ENCODE data around the gene TAX1BP1. TPM values are rescaled to one million over a fixed set of nuclear protein-coding genes. Genes with fewer than 3 reads are reported as not detected.
"Not testable (repeated sequence)": the region's sequence is repeated elsewhere in the genome, so short reads cannot be mapped to it uniquely, and the experiment has no call there.

Gene TAX1BP1
- total RNA-seq, 1 experiment from 2014 or later = 95.9 TPM

DNA sequence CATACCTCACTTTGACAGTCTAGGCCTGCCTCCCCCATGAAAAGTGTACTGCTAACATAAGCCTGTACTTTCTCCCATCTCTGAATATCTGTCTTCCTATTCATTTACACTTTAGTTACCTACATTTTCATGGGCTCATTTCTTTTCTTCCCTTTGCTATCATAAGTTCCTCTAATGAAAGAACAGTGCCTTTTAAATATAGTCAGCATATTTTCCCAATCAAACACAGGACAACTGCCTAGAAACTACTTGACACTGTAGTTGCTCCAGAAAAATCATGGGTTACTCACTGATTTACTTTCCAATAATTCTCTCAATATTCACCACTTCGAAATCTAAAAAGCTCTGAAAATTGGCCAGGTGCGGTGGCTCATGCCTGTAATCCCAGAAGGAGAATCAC lies 2.8 kb upstream of the TAX1BP1 start:
- intact Hi-C loops (cut with micrococcal nuclease) = no loop called here
- H3K9me3 Mint-ChIP-seq (ENCODE audit: unreplicated experiment) = no peaks in the 10 kb centered on the region
- peaks cover 6% of the 10 kb centered on the region for H3K36me3 Mint-ChIP-seq (ENCODE audit: insufficient read depth, unreplicated experiment)
- no peaks in the 10 kb centered on the region for H3K27me3 Mint-ChIP-seq (ENCODE audit: insufficient read depth, unreplicated experiment)
- peaks cover 13% of the 10 kb centered on the region for H3K4me1 Mint-ChIP-seq (ENCODE audit: insufficient read depth, unreplicated experiment)
- no peak overlapping the region for H3K27ac Mint-ChIP-seq (ENCODE audit: low read depth, unreplicated experiment)
- no TSS peak for BruUV-seq (replicated peaks)
- no peak for TF ChIP-seq CTCF (IDR thresholded peaks at IDR 0.05; ENCODE audit: unreplicated experiment)
- no peak for DNase-seq (ENCODE audit: unreplicated experiment)
- POLR2A ChIA-PET = interaction anchor here (1.1 to 1.2 kb wide), 2 partner anchors 90 to 95 kb away, joined by 3 to 4 read pairs; no protein-coding TSS in a partner anchor
- H3K4me3 Mint-ChIP-seq (ENCODE audit: unreplicated experiment) = no peak overlapping the region
- CTCF ChIA-PET = no interaction called here

- H3K36me3 Mint-ChIP-seq (ENCODE audit: insufficient read depth, unreplicated experiment) = peaks cover 6% of the 10 kb centered on the region
- intact Hi-C loops (cut with micrococcal nuclease) = no loop called here
- no peak for DNase-seq (ENCODE audit: unreplicated experiment)
- H3K27ac Mint-ChIP-seq (ENCODE audit: low read depth, unreplicated experiment) = no peak overlapping the region
- TF ChIP-seq CTCF (IDR thresholded peaks at IDR 0.05; ENCODE audit: unreplicated experiment) = no peak
- POLR2A ChIA-PET = no interaction called here
- no TSS peak for BruUV-seq (replicated peaks)
- H3K4me3 Mint-ChIP-seq (ENCODE audit: unreplicated experiment) = no peak overlapping the region
- H3K27me3 Mint-ChIP-seq (ENCODE audit: insufficient read depth, unreplicated experiment) = no peaks in the 10 kb centered on the region
- peaks cover 18% of the 10 kb centered on the region for H3K4me1 Mint-ChIP-seq (ENCODE audit: insufficient read depth, unreplicated experiment)
- CTCF ChIA-PET = interaction anchor here (0.6 kb wide), 1 partner anchor 14 kb away, joined by 3 read pairs; no protein-coding TSS in a partner anchor
- no peaks in the 10 kb centered on the region for H3K9me3 Mint-ChIP-seq (ENCODE audit: unreplicated experiment)
Observed at GRCh38 chr7:27737616-27738015, 2.3 kb upstream of the TAX1BP1 start.

DNA sequence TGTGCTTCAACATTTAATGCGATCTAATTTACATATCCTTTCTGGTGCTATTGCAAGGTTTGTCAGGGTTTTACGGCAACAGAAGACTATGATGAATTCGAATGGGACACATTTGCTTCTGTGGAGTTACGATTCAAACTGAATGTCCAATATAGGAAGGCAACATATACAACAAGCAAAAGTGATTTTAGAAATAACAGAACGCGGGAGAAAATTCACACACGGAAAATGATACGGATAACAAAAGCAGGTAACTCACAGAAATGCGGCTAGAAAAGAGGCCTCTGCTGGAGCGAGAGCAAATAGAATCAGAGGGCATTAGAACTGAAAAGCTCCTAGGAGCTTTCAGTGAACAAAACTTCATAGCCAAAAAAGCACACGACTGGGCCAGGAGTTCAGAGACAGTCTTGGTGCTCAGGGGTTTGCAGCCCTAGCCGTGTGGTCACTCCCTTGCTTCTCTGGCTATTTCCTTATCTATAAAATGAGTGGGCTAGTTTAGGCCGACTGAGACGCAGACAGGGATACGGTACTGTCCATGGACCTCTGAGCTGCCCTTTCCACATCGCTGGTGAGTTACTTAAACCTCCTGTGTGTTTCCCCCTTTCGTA lies 557 bp upstream of the TAX1BP1 start:
- TF ChIP-seq CTCF (IDR thresholded peaks at IDR 0.05; ENCODE audit: unreplicated experiment) = no peak
- H3K9me3 Mint-ChIP-seq (ENCODE audit: unreplicated experiment) = no peaks in the 10 kb centered on the region
- H3K27ac Mint-ChIP-seq (ENCODE audit: low read depth, unreplicated experiment) = peak overlapping the region; percentile 99
- peak overlapping the region; percentile 86 for H3K4me3 Mint-ChIP-seq (ENCODE audit: unreplicated experiment)
- intact Hi-C loops (cut with micrococcal nuclease) = no loop called here
- CTCF ChIA-PET = interaction anchor here (0.7 kb wide), 2 partner anchors 17 to 128 kb away, joined by 3 to 7 read pairs; no protein-coding TSS in a partner anchor
- H3K36me3 Mint-ChIP-seq (ENCODE audit: insufficient read depth, unreplicated experiment) = peaks cover 6% of the 10 kb centered on the region
- no peaks in the 10 kb centered on the region for H3K27me3 Mint-ChIP-seq (ENCODE audit: insufficient read depth, unreplicated experiment)
- no peak for DNase-seq (ENCODE audit: unreplicated experiment)
- peaks cover 19% of the 10 kb centered on the region for H3K4me1 Mint-ChIP-seq (ENCODE audit: insufficient read depth, unreplicated experiment)
- TSS peak; percentile 66 for BruUV-seq (replicated peaks)
- POLR2A ChIA-PET = interaction anchor here (0.7 to 3.6 kb wide), 38 partner anchors 9 to 576 kb away, joined by 3 to 180 read pairs (median 5); partner anchors contain the start of gene HIBADH

- DNase-seq (ENCODE audit: unreplicated experiment) = peak; percentile 96
- H3K4me3 Mint-ChIP-seq (ENCODE audit: unreplicated experiment) = peak overlapping the region; percentile 86
- H3K4me1 Mint-ChIP-seq (ENCODE audit: insufficient read depth, unreplicated experiment) = peaks cover 25% of the 10 kb centered on the region
- H3K27me3 Mint-ChIP-seq (ENCODE audit: insufficient read depth, unreplicated experiment) = no peaks in the 10 kb centered on the region
- no peaks in the 10 kb centered on the region for H3K9me3 Mint-ChIP-seq (ENCODE audit: unreplicated experiment)
- peaks cover 6% of the 10 kb centered on the region for H3K36me3 Mint-ChIP-seq (ENCODE audit: insufficient read depth, unreplicated experiment)
- CTCF ChIA-PET = interaction anchor here (0.5 to 1.2 kb wide), 12 partner anchors 17 to 460 kb away, joined by 3 to 6 read pairs (median 3); no protein-coding TSS in a partner anchor
- BruUV-seq (replicated peaks) = TSS peak; percentile 52
- POLR2A ChIA-PET = interaction anchor here (0.5 to 3.6 kb wide), 81 partner anchors 9 to 1650 kb away, joined by 3 to 180 read pairs (median 4); partner anchors contain the start of gene HIBADH
- no peak for TF ChIP-seq CTCF (IDR thresholded peaks at IDR 0.05; ENCODE audit: unreplicated experiment)
- H3K27ac Mint-ChIP-seq (ENCODE audit: low read depth, unreplicated experiment) = peak overlapping the region; percentile 99
- intact Hi-C loops (cut with micrococcal nuclease) = loop anchor here (1.0 to 10.0 kb wide), 2 partner anchors 77 to 354 kb away; no protein-coding TSS in a partner anchor
Observed at GRCh38 chr7:27740449-27741086, 606 bp downstream of the TAX1BP1 start.

DNA sequence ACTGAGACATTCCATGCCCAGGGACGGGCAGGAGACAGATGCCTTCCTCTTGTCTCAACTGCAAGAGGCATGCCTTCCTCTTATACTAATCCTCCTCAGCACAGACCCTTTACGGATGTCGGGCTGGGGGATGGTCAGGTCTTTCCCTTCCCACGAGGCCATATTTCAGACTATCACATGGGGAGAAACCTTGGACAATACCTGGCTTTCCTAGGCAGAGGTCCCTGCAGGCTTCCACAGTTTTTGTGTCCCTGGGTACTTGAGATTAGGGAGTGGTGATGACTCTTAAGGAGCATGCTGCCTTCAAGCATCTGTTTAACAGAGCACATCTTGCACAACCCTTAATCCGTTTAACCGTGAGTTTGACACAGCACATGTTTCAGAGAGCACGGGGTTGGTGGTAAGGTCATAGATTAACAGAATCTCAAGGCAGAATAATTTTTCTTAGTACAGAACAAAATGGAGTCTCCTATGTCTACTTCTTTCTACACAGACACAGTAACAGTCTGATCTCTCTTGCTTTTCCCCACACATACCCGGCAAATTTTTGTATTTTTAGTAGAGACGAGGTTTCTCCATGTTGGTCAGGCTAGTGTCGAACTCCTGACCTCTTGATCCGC lies 2.2 kb downstream of the TAX1BP1 start:
- Mint-ChIP-seq H3K27ac (ENCODE audit: low read depth, unreplicated experiment) (peak overlapping the region; percentile 99), H3K4me3 (ENCODE audit: unreplicated experiment) (peak overlapping the region; percentile 86), H3K4me1 (ENCODE audit: insufficient read depth, unreplicated experiment) (peaks cover 31% of the 10 kb centered on the region)
- H3K27me3 Mint-ChIP-seq (ENCODE audit: insufficient read depth, unreplicated experiment); BruUV-seq (replicated peaks); H3K9me3 Mint-ChIP-seq (ENCODE audit: unreplicated experiment); H3K36me3 Mint-ChIP-seq (ENCODE audit: insufficient read depth, unreplicated experiment): not testable (repeated sequence)
- ChIA-PET CTCF (interaction anchor here (0.6 kb wide), 1 partner anchor 51 kb away, joined by 4 read pairs; no protein-coding TSS in a partner anchor), POLR2A (interaction anchor here (0.6 to 0.9 kb wide), 3 partner anchors 55 to 105 kb away, joined by 3 read pairs; no protein-coding TSS in a partner anchor)
- intact Hi-C loops (cut with micrococcal nuclease) = loop anchor here (10.0 kb wide), 1 partner anchor 353 kb away; no protein-coding TSS in a partner anchor
- peak; percentile 49 for DNase-seq (ENCODE audit: unreplicated experiment)

Measured in MCF 10A (cell line).